ENCODE measurements around the gene LST1.

DNA sequence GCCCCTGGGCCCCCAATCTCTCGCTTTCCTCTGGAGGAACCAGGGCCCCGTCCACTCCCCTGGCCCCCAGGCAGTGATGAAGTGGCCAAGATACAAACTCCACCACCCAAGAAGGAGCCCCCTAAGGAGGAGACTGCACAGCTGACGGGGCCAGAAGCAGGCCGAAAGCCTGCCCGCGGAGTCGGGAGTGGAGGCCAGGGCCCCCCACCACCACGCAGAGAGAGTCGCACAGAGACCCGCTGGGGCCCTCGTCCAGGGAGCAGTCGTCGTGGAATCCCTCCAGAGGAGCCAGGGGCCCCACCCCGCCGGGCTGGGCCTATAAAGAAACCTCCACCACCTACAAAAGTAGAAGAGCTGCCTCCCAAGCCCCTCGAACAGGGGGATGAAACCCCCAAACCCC is 45.1 kb downstream of the LST1 start:
- TF ChIP-seq, protein P1, sequence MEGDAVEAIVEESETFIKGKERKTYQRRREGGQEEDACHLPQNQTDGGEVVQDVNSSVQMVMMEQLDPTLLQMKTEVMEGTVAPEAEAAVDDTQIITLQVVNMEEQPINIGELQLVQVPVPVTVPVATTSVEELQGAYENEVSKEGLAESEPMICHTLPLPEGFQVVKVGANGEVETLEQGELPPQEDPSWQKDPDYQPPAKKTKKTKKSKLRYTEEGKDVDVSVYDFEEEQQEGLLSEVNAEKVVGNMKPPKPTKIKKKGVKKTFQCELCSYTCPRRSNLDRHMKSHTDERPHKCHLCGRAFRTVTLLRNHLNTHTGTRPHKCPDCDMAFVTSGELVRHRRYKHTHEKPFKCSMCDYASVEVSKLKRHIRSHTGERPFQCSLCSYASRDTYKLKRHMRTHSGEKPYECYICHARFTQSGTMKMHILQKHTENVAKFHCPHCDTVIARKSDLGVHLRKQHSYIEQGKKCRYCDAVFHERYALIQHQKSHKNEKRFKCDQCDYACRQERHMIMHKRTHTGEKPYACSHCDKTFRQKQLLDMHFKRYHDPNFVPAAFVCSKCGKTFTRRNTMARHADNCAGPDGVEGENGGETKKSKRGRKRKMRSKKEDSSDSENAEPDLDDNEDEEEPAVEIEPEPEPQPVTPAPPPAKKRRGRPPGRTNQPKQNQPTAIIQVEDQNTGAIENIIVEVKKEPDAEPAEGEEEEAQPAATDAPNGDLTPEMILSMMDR (IDR thresholded peaks at IDR 0.05): no peak
- TF ChIP-seq TCF7L2 (IDR thresholded peaks at IDR 0.05; ENCODE audit: low read depth, low read length): no peak
- no peak for TF ChIP-seq POLR2AphosphoS5 (IDR thresholded peaks at IDR 0.05; ENCODE audit: low read depth, low read length)
